GM18505 (cell line): ENCODE data around the gene BOD1L1.

Experiments
- ATAC-seq: cut with Tn5 transposase; IDR thresholded peaks from one replicate; pipeline ENCODE4 v1.9.1; 2021; ENCODE audit not compliant: unreplicated experiment
- POLR2A ChIP-seq: IDR thresholded peaks from 4 replicates; pipeline ENCODE4 v1.6.1; 2011; ENCODE audit warnings: borderline replicate concordance; ENCODE audit not compliant: insufficient read depth, insufficient read length; ENCODE audit errors: extremely low read depth

Gene BOD1L1

DNA sequence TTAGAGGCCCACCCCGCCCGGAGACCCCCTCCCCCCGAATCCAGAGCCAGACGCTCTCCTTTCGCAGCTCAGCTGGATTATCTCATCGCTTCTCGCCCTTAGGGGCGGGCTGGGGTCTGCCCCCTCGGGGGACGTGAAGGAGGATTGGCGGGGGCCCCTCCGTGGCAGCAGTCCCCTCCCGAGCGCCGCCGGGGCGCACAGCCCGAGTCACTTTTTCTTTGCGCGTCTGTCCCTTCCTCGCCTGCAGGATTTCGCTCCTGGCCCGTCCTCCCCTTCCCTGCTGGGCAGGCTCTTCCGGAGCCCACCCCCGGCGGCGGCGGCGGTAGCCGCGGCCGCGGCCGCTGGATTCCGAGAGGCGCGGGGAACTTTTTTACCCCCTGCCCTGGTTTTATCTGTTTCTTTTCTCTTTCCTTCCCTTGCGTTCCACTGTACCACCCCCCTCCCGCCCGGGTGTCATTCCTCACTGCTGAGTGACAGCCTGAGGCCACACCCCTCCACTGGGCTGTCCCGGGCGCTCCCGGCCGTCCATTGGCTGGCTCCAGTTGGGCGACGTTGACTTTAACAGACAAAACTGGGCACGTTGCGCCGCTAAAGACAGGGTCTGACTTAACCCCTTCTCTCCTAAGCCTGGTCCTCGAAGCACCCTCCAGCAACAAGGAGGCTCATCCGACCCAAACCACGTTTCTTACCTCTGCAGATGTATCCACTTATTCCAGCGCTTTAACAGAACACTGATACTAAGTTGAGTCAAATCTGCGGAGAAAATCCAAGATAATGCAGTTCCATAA, 82.7 kb downstream of the BOD1L1 start:
- no peak for TF ChIP-seq POLR2A
- peak; percentile 41 for ATAC-seq

DNA sequence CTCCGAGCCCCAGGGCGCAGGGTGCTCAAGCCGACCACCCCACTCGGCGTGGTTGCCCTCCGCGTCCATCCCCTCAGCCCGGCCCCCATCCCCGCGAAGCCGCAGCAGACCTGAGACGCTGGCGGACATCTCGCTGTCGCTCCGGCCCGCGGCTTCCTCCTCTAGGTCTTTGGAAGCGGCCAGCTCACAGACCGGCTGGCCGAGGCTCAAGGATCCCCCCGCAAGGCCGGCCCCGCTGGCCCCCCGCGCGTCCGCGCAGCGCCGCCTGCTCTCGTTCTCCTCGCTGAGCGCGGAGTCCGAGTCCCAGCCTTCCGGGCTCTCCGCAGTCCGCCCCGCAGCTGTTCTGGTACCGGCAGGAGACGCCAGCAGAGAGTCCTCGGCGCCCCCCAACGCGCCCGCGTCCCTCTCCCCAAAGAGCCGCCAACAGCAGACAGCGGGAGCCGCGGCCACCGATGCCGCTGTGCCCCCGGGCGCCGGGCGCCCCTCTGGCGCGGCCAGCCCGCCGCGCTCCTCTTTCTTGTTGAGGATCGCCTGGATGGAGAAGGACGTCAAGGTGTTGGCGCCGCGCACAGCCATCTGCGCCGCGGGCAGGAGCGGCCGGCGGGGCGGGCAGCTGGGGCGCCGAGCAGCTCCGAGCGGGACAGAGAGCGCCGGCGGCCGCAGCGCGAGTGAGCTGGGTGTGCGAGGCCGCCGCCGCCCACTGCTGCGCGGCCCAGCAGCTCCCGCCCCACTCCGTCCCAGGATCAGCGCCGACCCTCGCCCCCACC, 83.5 kb downstream of the BOD1L1 start, which contains the start of gene NKX3-2:
Gene NKX3-2, minus strand, starts transcription at position 670 of the 767 bp plus-strand sequence. Its CDS starts 94 bp downstream, at position 576.
- TF ChIP-seq POLR2A: no peak
- ATAC-seq: no peak

DNA sequence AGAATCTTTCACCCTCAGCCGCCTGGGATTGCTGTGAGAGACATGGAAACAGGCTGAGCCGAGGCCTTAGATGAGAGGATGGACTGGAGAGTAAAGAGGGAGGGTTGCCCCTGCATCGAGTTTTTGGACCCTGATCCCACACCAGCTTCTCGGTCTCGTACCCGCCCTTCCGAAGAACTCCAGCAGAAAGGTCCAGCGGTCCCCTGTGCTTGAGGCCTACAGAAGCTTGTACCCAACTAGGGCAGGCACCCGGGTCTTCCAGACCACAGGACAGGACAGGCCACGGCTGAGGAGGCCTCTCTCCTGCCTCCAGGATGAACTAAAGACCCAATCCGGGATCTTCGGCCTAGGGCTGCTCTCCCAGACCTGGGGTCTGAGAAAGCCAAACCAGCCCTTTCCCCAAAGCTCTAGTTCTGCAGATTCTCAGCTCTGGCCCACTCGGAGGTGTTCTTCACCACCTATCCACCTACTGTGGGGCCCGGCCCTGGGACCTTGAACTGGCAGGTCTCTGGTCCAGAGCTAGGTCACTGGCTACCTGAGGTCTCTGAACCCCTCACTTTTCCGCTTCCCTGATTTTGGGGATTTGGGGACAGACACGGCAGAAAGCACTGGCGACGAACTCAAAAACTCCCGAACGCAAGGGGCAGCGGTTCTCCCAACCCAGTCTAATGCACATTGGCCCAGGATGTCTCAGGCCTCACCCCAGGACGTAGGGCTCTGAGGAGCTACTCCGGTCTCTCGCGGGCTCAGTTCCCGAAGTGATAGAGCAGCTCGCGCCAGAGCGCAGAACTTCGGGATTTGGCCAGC, 84.3 kb downstream of the BOD1L1 start:
- no peak for ATAC-seq
- no peak for TF ChIP-seq POLR2A

DNA sequence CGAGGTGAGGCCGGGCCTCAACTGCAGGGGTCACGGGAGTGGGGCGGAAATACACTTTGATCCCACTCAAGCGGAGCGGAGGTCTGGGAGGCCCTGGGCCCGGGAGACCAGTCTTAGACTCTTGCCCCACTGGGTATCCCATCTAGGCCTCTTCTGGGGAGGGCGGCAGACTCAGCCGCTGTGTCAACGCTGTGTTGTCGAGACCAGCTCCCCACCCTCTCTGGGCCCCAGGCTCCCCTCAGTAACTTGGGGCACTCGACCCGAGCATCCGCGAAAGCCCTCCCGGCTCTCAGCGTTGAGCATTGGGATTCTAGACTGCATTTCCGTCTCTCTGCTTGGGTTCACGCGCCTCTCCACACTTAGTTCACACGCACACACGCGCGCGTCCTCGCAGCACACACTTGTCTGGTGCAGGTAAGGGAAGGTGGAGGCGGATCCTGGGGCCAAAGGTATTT, 84.9 kb downstream of the BOD1L1 start:
- TF ChIP-seq POLR2A: no peak
- no peak for ATAC-seq

GRCh38 chr4:13541720-13542576, 85.6 kb downstream of the BOD1L1 start:
- TF ChIP-seq POLR2A: no peak
- peak; percentile 37 for ATAC-seq

DNA sequence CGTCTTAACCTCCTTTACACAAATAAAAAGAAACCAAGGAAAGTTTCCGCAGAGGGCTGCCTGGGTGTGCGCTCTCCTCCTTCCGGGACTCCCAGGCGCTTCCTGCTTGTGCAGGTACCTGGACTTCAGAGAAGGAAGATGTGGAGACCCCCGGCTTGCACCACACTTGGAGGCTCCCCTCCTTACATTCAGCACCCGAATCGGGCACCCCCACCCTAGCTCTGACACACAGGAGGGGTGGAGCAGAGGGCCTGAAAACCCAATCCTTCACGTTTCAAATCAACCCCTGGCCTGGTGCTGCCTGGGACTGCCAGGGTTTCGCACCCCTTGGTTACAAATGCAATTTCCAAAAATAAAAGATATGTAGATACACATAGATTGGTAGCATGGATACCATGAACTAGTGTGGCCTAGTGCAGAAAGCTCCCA, 86.3 kb downstream of the BOD1L1 start:
- ATAC-seq: no peak
- no peak for TF ChIP-seq POLR2A

GRCh38 chr4:13540446-13541175, 86.9 kb downstream of the BOD1L1 start:
- no peak for TF ChIP-seq POLR2A
- no peak for ATAC-seq

GRCh38 chr4:13539619-13540445, 87.7 kb downstream of the BOD1L1 start:
- TF ChIP-seq POLR2A: no peak
- ATAC-seq: no peak

DNA sequence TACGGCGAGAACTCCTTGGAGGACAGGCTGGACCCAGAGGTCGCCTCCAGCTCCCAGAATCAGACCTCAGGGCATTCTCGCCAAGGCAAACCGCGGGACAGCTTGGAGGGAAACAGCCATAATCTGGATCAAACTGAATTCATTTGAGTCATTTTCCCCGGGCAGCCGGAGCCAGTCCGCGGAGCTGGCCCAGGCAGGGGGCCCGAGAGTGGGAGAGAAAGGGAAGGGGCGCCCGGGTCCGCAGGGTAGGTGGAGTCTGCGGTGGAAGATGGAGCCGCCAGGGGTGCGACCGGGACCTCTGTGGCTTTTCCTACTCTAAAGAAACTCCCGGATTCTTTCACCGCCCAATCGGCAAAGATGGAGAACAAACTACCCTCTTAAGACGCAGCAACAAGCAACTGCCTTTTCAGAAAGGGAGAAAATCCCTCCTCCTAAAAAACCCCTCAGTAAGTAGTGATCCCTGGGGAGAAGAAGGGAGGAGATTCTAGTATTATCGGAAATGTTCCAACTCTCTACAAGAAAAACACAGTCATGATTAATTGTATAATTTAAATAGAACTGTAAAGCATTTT, 88.4 kb downstream of the BOD1L1 start:
- ATAC-seq: no peak
- TF ChIP-seq POLR2A: no peak

DNA sequence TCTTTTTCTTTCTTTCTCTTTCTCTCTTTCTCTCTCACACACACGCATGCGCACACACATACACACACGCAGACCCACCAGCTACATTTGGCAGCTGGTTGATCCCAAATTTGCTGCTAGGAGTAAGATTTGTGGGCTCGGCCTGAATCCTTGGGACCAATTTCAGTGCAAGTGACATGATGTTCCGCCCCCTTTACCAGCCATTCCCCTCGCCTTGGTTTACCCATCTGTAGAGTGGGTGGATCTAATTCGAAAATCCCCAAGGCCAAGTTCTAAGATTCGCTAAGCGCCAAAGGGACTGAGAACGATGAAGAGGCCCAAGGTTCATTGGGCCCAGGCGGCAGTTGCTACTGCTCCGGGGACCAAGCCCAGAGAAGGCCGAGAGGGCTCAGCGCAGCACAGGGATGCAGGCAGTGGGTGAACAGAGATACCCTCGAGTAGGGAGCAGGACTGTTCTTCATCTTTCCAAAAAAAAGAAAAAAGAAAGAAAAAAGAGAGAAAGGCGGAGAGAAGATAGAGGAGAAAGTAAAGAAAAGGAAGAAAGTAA, 89.0 kb downstream of the BOD1L1 start:
- ATAC-seq: no peak
- TF ChIP-seq POLR2A: no peak
